SK-N-MC (cell line): Measurements from ENCODE around the gene DNAH14.

Experiments used
- EZH2 ChIP-seq: fragments of 200-600 bp; sonication (generic); IDR thresholded peaks from one replicate; pipeline ENCODE4 v1.6.1; 2017; ENCODE audit warnings: antibody characterized with exemption
- POLR2AphosphoS5 ChIP-seq: IDR thresholded peaks from 2 replicates; pipeline ENCODE4 v1.6.1; 2012; ENCODE audit warnings: mild to moderate bottlenecking, low read depth, low read length, borderline replicate concordance

DNA sequence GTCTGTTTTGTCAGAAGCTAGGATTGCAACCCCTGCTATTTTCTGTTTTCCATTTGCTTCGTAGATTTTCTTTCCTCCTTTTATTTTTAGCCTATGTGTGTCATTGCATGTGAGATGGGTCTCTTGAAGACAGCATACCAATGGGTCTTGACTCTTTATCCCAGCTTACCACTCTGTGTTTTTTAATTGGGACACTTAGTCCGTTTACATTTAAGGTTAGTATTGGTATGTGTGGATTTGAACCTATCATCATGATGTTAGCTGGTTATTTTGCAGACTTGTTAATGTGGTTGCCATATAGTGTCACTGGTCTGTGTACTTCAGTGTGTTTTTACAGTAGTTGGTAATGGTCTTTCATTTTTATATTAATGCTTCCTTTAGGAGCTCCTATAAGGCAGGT lies 141.5 kb downstream of the DNAH14 start:
- TF ChIP-seq POLR2AphosphoS5, result no peak
- no peak for TF ChIP-seq EZH2
